ENCODE measurements around the gene YIPF3. TPM values are rescaled to one million over a fixed set of nuclear protein-coding genes. Genes with fewer than 3 reads are reported as not detected.

Gene YIPF3
- total and polyA plus RNA-seq, 2 donors (not counting 1 experiment from before 2014, with no cell fraction given) = 64.3 to 92.6 TPM

DNA sequence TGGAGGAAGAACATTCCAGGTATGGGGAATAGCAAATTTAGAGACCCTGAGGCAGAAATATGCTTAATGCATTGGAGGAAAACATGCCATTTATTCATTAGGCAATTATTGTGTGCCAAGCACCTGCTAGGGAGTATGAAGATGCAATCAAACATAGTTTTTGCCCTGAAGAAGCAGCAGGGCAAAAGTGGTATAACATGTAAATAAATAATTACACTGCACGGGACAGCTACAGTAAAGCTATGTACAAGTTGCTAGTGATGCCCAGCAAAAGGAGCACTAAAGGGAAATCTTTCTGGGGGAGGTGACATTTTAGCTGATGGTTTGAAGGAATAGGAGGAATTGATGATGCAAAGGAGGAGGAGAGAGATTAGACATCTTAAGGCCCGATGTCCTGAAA is 40.0 kb downstream of the YIPF3 start:
- peak overlapping the region; percentile 96 for H3K4me3 Mint-ChIP-seq
- WGBS (ENCODE audit: insufficient coverage) = 70% methylated on average over 1 of the region's 2 CpGs
- ATAC-seq (ENCODE audit: low read depth) = no peak
- H3K9me3 Mint-ChIP-seq (ENCODE audit: insufficient read depth) = no peaks in the 10 kb centered on the region
- H3K27me3 Mint-ChIP-seq = no peaks in the 10 kb centered on the region
- Histone ChIP-seq H3K27ac (ENCODE audit: low read length in 2 of 2) (peak overlapping the region; percentile 79 to 97), H3K4me2 (replicated peaks; ENCODE audit: low read depth, low read length, poor library complexity, severe bottlenecking) (peak overlapping the region; percentile 80), H3K9ac (ENCODE audit: low read length) (peak overlapping the region; percentile 95), H3K79me2 (ENCODE audit: control insufficient read depth, insufficient read depth, low read length) (peaks cover 61% of the 10 kb centered on the region), H3K4me3 (ENCODE audit: control extremely low read depth in 1 of 5, extremely low read depth in 1 of 5, insufficient read depth in 1 of 5, low read depth in 2 of 5, low read length in 4 of 5) (peak overlapping the region; percentile 26 to 81 (median 71)), H3K36me3 (replicated peaks in 1 of 2; ENCODE audit: control extremely low read depth in 1 of 2, control insufficient read depth in 1 of 2, extremely low read depth in 1 of 2, insufficient read depth in 2 of 2, low read length in 1 of 2) (no peaks in the 10 kb centered on the region), H3K9me3 (ENCODE audit: control extremely low read depth in 1 of 3, control insufficient read depth in 2 of 3, insufficient read depth in 1 of 3, low read length in 2 of 3) (no peaks in the 10 kb centered on the region), H3K27me3 (replicated peaks in 1 of 4; ENCODE audit: control extremely low read depth in 1 of 4, control insufficient read depth in 3 of 4, insufficient read depth in 4 of 4, low read length in 3 of 4) (no peaks in the 10 kb centered on the region), H3K4me1 (ENCODE audit: control insufficient read depth in 2 of 2, insufficient read depth in 2 of 2, low read length in 2 of 2) (peaks cover 14 to 22% of the 10 kb centered on the region in 2 donors), H4K20me1 (ENCODE audit: control insufficient read depth, insufficient read depth, low read length, poor library complexity, severe bottlenecking) (no peaks in the 10 kb centered on the region), H2AFZ (ENCODE audit: insufficient read depth, low read depth, low read length, poor library complexity, severe bottlenecking) (peak overlapping the region; percentile 87)
- peak overlapping the region; percentile 98 for H3K27ac Mint-ChIP-seq
- no peak for TF ChIP-seq EZH2 (IDR thresholded peaks at IDR 0.05; ENCODE audit: borderline replicate concordance, insufficient read depth, low read depth, low read length, poor library complexity, severe bottlenecking)
- TF ChIP-seq, protein P1, sequence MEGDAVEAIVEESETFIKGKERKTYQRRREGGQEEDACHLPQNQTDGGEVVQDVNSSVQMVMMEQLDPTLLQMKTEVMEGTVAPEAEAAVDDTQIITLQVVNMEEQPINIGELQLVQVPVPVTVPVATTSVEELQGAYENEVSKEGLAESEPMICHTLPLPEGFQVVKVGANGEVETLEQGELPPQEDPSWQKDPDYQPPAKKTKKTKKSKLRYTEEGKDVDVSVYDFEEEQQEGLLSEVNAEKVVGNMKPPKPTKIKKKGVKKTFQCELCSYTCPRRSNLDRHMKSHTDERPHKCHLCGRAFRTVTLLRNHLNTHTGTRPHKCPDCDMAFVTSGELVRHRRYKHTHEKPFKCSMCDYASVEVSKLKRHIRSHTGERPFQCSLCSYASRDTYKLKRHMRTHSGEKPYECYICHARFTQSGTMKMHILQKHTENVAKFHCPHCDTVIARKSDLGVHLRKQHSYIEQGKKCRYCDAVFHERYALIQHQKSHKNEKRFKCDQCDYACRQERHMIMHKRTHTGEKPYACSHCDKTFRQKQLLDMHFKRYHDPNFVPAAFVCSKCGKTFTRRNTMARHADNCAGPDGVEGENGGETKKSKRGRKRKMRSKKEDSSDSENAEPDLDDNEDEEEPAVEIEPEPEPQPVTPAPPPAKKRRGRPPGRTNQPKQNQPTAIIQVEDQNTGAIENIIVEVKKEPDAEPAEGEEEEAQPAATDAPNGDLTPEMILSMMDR (IDR thresholded peaks at IDR 0.05) = no peak
- POLR2A ChIA-PET = interaction anchor here (0.6 to 1.0 kb wide), 8 partner anchors 18 to 731 kb away, joined by 3 to 9 read pairs (median 5); partner anchors contain the start of gene TBCC
- intact Hi-C loops (cut with micrococcal nuclease) = loop anchor here (1.0 to 2.0 kb wide), 8 partner anchors 22 to 305 kb away; partner anchors contain the start of genes ABCC10, CUL9, DLK2 and LRRC73
- peaks cover 36% of the 10 kb centered on the region for H3K4me1 Mint-ChIP-seq
- DNase-seq = no peak
- CTCF ChIA-PET = interaction anchor here (0.7 to 1.6 kb wide), 4 partner anchors 29 to 302 kb away, joined by 3 to 7 read pairs (median 5); no protein-coding TSS in a partner anchor

DNA sequence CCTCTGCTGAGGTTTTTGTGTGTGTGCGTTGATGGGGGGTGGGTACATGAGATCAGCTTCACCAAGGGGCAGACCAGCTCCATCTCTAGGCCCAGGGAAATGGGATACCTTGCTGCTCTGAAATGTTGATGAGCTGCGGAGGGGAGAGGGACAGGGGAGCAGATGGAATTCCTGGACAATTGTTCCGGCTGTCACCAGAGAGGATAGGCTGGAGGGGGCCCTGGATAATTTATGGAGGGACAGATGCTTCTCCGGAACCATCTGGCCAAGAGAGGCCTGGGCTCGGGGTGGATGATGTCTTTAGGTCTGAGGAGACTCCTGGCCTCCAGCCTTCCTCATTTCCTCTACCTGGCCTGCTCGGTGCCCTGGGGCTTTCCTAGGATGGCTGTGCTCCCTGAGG is 41.2 kb downstream of the YIPF3 start:
- Histone ChIP-seq H3K36me3 (replicated peaks in 1 of 2; ENCODE audit: control extremely low read depth in 1 of 2, control insufficient read depth in 1 of 2, extremely low read depth in 1 of 2, insufficient read depth in 2 of 2, low read length in 1 of 2) (no peaks in the 10 kb centered on the region), H2AFZ (ENCODE audit: insufficient read depth, low read depth, low read length, poor library complexity, severe bottlenecking) (no peak overlapping the region), H3K4me2 (replicated peaks; ENCODE audit: low read depth, low read length, poor library complexity, severe bottlenecking) (no peak overlapping the region), H3K27me3 (replicated peaks in 1 of 4; ENCODE audit: control extremely low read depth in 1 of 4, control insufficient read depth in 3 of 4, insufficient read depth in 4 of 4, low read length in 3 of 4) (no peaks in the 10 kb centered on the region), H3K27ac (ENCODE audit: low read length in 2 of 2) (no peak overlapping the region), H3K4me1 (ENCODE audit: control insufficient read depth in 2 of 2, insufficient read depth in 2 of 2, low read length in 2 of 2) (peaks cover 14 to 22% of the 10 kb centered on the region in 2 donors), H3K9me3 (ENCODE audit: control extremely low read depth in 1 of 3, control insufficient read depth in 2 of 3, insufficient read depth in 1 of 3, low read length in 2 of 3) (no peaks in the 10 kb centered on the region), H3K79me2 (ENCODE audit: control insufficient read depth, insufficient read depth, low read length) (peaks cover 50% of the 10 kb centered on the region), H3K9ac (ENCODE audit: low read length) (no peak overlapping the region), H4K20me1 (ENCODE audit: control insufficient read depth, insufficient read depth, low read length, poor library complexity, severe bottlenecking) (no peaks in the 10 kb centered on the region), H3K4me3 (ENCODE audit: control extremely low read depth in 1 of 5, extremely low read depth in 1 of 5, insufficient read depth in 1 of 5, low read depth in 2 of 5, low read length in 4 of 5) (no peak overlapping the region)
- Mint-ChIP-seq H3K4me3 (no peak overlapping the region), H3K27ac (no peak overlapping the region), H3K4me1 (peaks cover 34% of the 10 kb centered on the region), H3K27me3 (peaks cover 4% of the 10 kb centered on the region), H3K9me3 (ENCODE audit: insufficient read depth) (no peaks in the 10 kb centered on the region)
- ATAC-seq (ENCODE audit: low read depth) = no peak
- DNase-seq = no peak
- intact Hi-C loops (cut with micrococcal nuclease) = no loop called here
- ChIA-PET POLR2A (no interaction called here), CTCF (interaction anchor here (0.6 to 1.3 kb wide), 3 partner anchors 18 to 593 kb away, joined by 3 to 4 read pairs (median 4); no protein-coding TSS in a partner anchor)
- TF ChIP-seq, protein P1 (IDR thresholded peaks at IDR 0.05) = no peak
- TF ChIP-seq EZH2 (IDR thresholded peaks at IDR 0.05; ENCODE audit: borderline replicate concordance, insufficient read depth, low read depth, low read length, poor library complexity, severe bottlenecking) = no peak
- WGBS (ENCODE audit: insufficient coverage) = 92% methylated on average over 6 of the region's 6 CpGs

All from B cell (primary cell).